Activated naive CD4-positive, alpha-beta T cell (primary cell): ENCODE measurements around the gene SCEL.
"Not testable (repeated sequence)": the region's sequence is repeated elsewhere in the genome, so short reads cannot be mapped to it uniquely, and the experiment has no call there.

Experiments
- DNase-seq, 4 experiments: peaks; one replicate each; lab custom pipeline; 2025; lab: John Stamatoyannopoulos, UW

The SCEL gene

GRCh38 chr13:77558016-77558415, 22.5 kb downstream of the SCEL start:
- DNase-seq: no peak

GRCh38 chr13:77563111-77563510, 27.6 kb downstream of the SCEL start:
- DNase-seq: no peak

GRCh38 chr13:77565635-77566034, 30.1 kb downstream of the SCEL start:
- DNase-seq: no peak

GRCh38 chr13:77571956-77572355, 36.5 kb downstream of the SCEL start:
- no peak for DNase-seq

GRCh38 chr13:77574096-77574495, 38.6 kb downstream of the SCEL start:
- no peak for DNase-seq

- no peak for DNase-seq
Observed at GRCh38 chr13:77579959-77580358, 44.5 kb downstream of the SCEL start.

- DNase-seq: no peak
Observed at GRCh38 chr13:77580748-77581147, 45.2 kb downstream of the SCEL start.

- no peak for DNase-seq
Observed at GRCh38 chr13:77583581-77583980, 48.1 kb downstream of the SCEL start.

GRCh38 chr13:77584106-77584505, 48.6 kb downstream of the SCEL start:
- no peak for DNase-seq

- DNase-seq: no peak
Observed at GRCh38 chr13:77595166-77595810, 59.8 kb downstream of the SCEL start.

GRCh38 chr13:77596777-77597176, 61.3 kb downstream of the SCEL start:
- DNase-seq: no peak

- DNase-seq: no peak
Observed at GRCh38 chr13:77599351-77599750, 63.8 kb downstream of the SCEL start.

- DNase-seq: no peak
Observed at GRCh38 chr13:77600701-77601100, 65.2 kb downstream of the SCEL start.

- DNase-seq: no peak
Observed at GRCh38 chr13:77611068-77611467, 75.6 kb downstream of the SCEL start.

GRCh38 chr13:77616027-77616426, 80.5 kb downstream of the SCEL start:
- no peak for DNase-seq

GRCh38 chr13:77619655-77620054, 84.1 kb downstream of the SCEL start:
- DNase-seq: no peak

GRCh38 chr13:77620138-77620537, 84.6 kb downstream of the SCEL start:
- DNase-seq: no peak

- DNase-seq: no peak
Observed at GRCh38 chr13:77623806-77624205, 88.3 kb downstream of the SCEL start.

GRCh38 chr13:77628170-77628569, 92.7 kb downstream of the SCEL start:
- no peak for DNase-seq

GRCh38 chr13:77637588-77637987, 102.1 kb downstream of the SCEL start:
- no peak for DNase-seq

GRCh38 chr13:77650409-77650808, 114.9 kb downstream of the SCEL start:
- DNase-seq: no peak

GRCh38 chr13:77653301-77653700, 117.8 kb downstream of the SCEL start:
- DNase-seq: no peak

- not testable (repeated sequence) for DNase-seq
Observed at GRCh38 chr13:77660016-77660415, 124.5 kb downstream of the SCEL start.

- no peak for DNase-seq
Observed at GRCh38 chr13:77660841-77661250, 125.3 kb downstream of the SCEL start.
